Measurements from ENCODE around the gene ATP2A3.

GRCh38 chr17:3972281-3972731, 8.1 kb upstream of the ATP2A3 start:
- TF ChIP-seq PAX5 (IDR thresholded peaks at IDR 0.05; ENCODE audit: insufficient read depth, low read length, severe bottlenecking) (no peak), POLR2AphosphoS5 (IDR thresholded peaks at IDR 0.05; ENCODE audit: low read depth, low read length) (no peak)

All from GM12891 (cell line).